MM.1S (cell line): Measurements from ENCODE around the gene PLEKHA7.

Experiments used
- CTCF ChIP-seq: fragments of 300-600 bp; sonication (generic); IDR thresholded peaks from 2 replicates; pipeline ENCODE4 v1.5.1; 2016; ENCODE audit warnings: antibody characterized with exemption, low read length, mixed read lengths
- EZH2 ChIP-seq: fragments of 300-600 bp; sonication (generic); optimal IDR thresholded peaks from 2 replicates; pipeline ENCODE3; 2017; ENCODE audit warnings: low read depth, mild to moderate bottlenecking, antibody characterized with exemption, low read length, mixed read lengths

GRCh38 chr11:16924462-16924825 is 89.8 kb downstream of the PLEKHA7 start:
- TF ChIP-seq CTCF (no peak), EZH2 (no peak)
